Endothelial cell (in vitro differentiated cells): ENCODE results near the gene MYO1D. TPM values are rescaled to one million over a fixed set of nuclear protein-coding genes. Genes with fewer than 3 reads are reported as not detected.

ENCODE experiments used
- DNase-seq: peaks from one replicate; pipeline ENCODE4 v3.0.0; 2021; ENCODE audit warnings: low spot score
- H3K27ac Mint-ChIP-seq: one replicate; pipeline ENCODE4 v1.8.0; 2021; ENCODE audit warnings: mixed read lengths, inconsistent platforms; ENCODE audit not compliant: unreplicated experiment
- H3K27me3 Mint-ChIP-seq: one replicate; pipeline ENCODE4 v1.8.0; 2021; ENCODE audit warnings: mild to moderate bottlenecking, moderate library complexity, mixed read lengths, inconsistent platforms; ENCODE audit not compliant: unreplicated experiment
- H3K36me3 Mint-ChIP-seq: one replicate; pipeline ENCODE4 v1.8.0; 2021; ENCODE audit warnings: mild to moderate bottlenecking, low read depth, mixed read lengths, inconsistent platforms; ENCODE audit not compliant: unreplicated experiment
- H3K4me1 Mint-ChIP-seq: one replicate; pipeline ENCODE4 v1.8.0; 2021; ENCODE audit warnings: mild to moderate bottlenecking, mixed read lengths, inconsistent platforms; ENCODE audit not compliant: unreplicated experiment
- H3K4me3 Mint-ChIP-seq: one replicate; pipeline ENCODE4 v1.8.0; 2021; ENCODE audit warnings: mild to moderate bottlenecking, mixed read lengths, inconsistent platforms; ENCODE audit not compliant: unreplicated experiment
- H3K9me3 Mint-ChIP-seq: one replicate; pipeline ENCODE4 v1.8.0; 2021; ENCODE audit warnings: mixed read lengths, inconsistent platforms; ENCODE audit not compliant: unreplicated experiment
- CTCF ChIP-seq: fragments of 200-600 bp; sonication (generic); IDR thresholded peaks from one replicate; pipeline ENCODE4 v1.5.0; 2021; ENCODE audit warnings: antibody characterized with exemption; ENCODE audit not compliant: unreplicated experiment
- total RNA-seq: library from RNA; stranded (reverse); fragmentation: NEBNext Ultra II Directional; extraction: Animal tissue kit (Norgen Biotek cat#: 25700); gene quantifications from one replicate; pipeline ENCODE4 v1.2.1, GENCODE V29; 2021; ENCODE audit not compliant: unreplicated experiment

The MYO1D gene
- total RNA-seq, 1 donor from 2014 or later = 26.4 TPM

DNA sequence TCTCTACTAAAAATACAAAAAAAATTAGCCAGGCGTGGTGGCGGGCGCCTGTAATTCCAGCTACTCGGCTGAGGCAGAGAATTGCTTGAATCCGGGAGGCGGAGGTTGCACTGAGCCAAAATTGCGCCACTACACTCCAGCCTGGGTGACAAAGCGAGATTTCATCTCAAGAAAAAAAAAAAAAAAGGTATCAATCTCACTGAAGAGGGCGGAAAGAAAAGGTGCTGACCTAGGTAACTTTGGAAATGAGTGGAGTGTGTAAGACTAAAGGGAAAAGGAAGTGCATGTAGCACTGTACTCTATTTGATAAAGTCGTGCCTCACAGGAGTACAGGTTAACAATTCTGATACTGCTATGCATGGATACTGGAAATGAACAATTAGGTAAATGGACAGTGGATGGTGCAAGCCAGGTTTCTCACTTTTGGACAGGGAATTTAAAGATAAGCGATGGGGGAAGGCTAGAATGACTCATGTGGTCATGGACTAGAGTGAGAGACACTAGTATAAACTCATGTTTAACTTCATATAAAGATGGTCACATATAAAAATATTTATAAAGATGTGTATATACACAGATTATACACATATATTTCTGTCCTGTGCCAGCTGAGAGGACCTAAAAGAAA lies 247.2 kb downstream of the MYO1D start:
- Mint-ChIP-seq H3K4me1 (no peaks in the 10 kb centered on the region), H3K36me3 (peaks cover 3% of the 10 kb centered on the region), H3K27me3 (no peaks in the 10 kb centered on the region), H3K9me3 (no peaks in the 10 kb centered on the region), H3K27ac (no peak overlapping the region), H3K4me3 (no peak overlapping the region)
- no peak for DNase-seq
- no peak for TF ChIP-seq CTCF

GRCh38 chr17:32628271-32629044 lies 248.5 kb downstream of the MYO1D start:
- no peak for DNase-seq
- H3K4me1 Mint-ChIP-seq = no peaks in the 10 kb centered on the region
- no peaks in the 10 kb centered on the region for H3K9me3 Mint-ChIP-seq
- no peak for TF ChIP-seq CTCF
- no peak overlapping the region for H3K27ac Mint-ChIP-seq
- H3K4me3 Mint-ChIP-seq = no peak overlapping the region
- H3K36me3 Mint-ChIP-seq = peaks cover 3% of the 10 kb centered on the region
- H3K27me3 Mint-ChIP-seq = no peaks in the 10 kb centered on the region

- DNase-seq = no peak
- no peak overlapping the region for H3K4me3 Mint-ChIP-seq
Measured at GRCh38 chr17:32627239-32627996, 249.5 kb downstream of the MYO1D start.

GRCh38 chr17:32626379-32626791 lies 250.5 kb downstream of the MYO1D start:
- H3K36me3 Mint-ChIP-seq = peaks cover 3% of the 10 kb centered on the region
- no peaks in the 10 kb centered on the region for H3K4me1 Mint-ChIP-seq
- no peaks in the 10 kb centered on the region for H3K9me3 Mint-ChIP-seq
- H3K27ac Mint-ChIP-seq = no peak overlapping the region
- H3K27me3 Mint-ChIP-seq = no peaks in the 10 kb centered on the region
- DNase-seq = no peak
- no peak for TF ChIP-seq CTCF
- H3K4me3 Mint-ChIP-seq = no peak overlapping the region

More at GRCh38 chr17:32627239-32627996, 249.5 kb downstream of the MYO1D start:
- H3K27me3 Mint-ChIP-seq = no peaks in the 10 kb centered on the region
- peaks cover 3% of the 10 kb centered on the region for H3K36me3 Mint-ChIP-seq
- no peaks in the 10 kb centered on the region for H3K9me3 Mint-ChIP-seq
- no peak overlapping the region for H3K27ac Mint-ChIP-seq
- TF ChIP-seq CTCF = no peak
- no peaks in the 10 kb centered on the region for H3K4me1 Mint-ChIP-seq
